Inflammatory macrophage (primary cell): Measurements from ENCODE around the gene TRIM47.
A peak's percentile ranks its signal among the peaks of the same experiment; 100 is the strongest.

Experiments used
- DNase-seq, 2 donors: peaks; one replicate each; pipeline ENCODE4 v3.0.0-alpha.2; 2020 to 2022

The TRIM47 gene

GRCh38 chr17:75909051-75909811 is 30.9 kb upstream of the TRIM47 start:
- DNase-seq, result no peak

- no peak for DNase-seq
Observed at GRCh38 chr17:75908201-75908600, 29.8 kb upstream of the TRIM47 start.

GRCh38 chr17:75906143-75906884 is 27.9 kb upstream of the TRIM47 start:
- DNase-seq, result no peak

GRCh38 chr17:75904749-75905521 is 26.6 kb upstream of the TRIM47 start, which contains the start of gene MRPL38:
MRPL38 (minus strand) TSS chr17:75904884; CDS start chr17:75904875, 9 bp downstream.
- peak; percentile 93 to 95 for DNase-seq

- no peak for DNase-seq
Observed at GRCh38 chr17:75902406-75902805, 24.0 kb upstream of the TRIM47 start.

GRCh38 chr17:75901727-75902126 is 23.3 kb upstream of the TRIM47 start:
- DNase-seq, result no peak

GRCh38 chr17:75900691-75901533 is 22.5 kb upstream of the TRIM47 start:
- no peak for DNase-seq

- no peak for DNase-seq
Observed at GRCh38 chr17:75899767-75900468, 21.5 kb upstream of the TRIM47 start.

- DNase-seq, result no peak
Observed at GRCh38 chr17:75899353-75899752, 21.0 kb upstream of the TRIM47 start.

GRCh38 chr17:75898791-75899190 is 20.4 kb upstream of the TRIM47 start:
- no peak for DNase-seq

GRCh38 chr17:75898065-75898464 is 19.7 kb upstream of the TRIM47 start:
- no peak for DNase-seq

GRCh38 chr17:75897160-75898019 is 19.0 kb upstream of the TRIM47 start:
- DNase-seq, result no peak

GRCh38 chr17:75896415-75897159 is 18.2 kb upstream of the TRIM47 start, which contains the start of gene TRIM65:
TRIM65 (minus strand) TSS chr17:75896951; CDS start chr17:75896937, 14 bp downstream.
- DNase-seq, result peak; percentile 76 to 81

GRCh38 chr17:75895370-75896155 is 17.2 kb upstream of the TRIM47 start:
- peak; percentile 71 to 80 for DNase-seq

- no peak for DNase-seq
Observed at GRCh38 chr17:75894049-75894733, 15.8 kb upstream of the TRIM47 start.

GRCh38 chr17:75893305-75894048 is 15.1 kb upstream of the TRIM47 start:
- no peak for DNase-seq

- DNase-seq, result no peak
Observed at GRCh38 chr17:75892556-75893224, 14.3 kb upstream of the TRIM47 start.
